Type B pancreatic cell (in vitro differentiated cells): ENCODE results near the gene DRG1. TPM values are rescaled to one million over a fixed set of nuclear protein-coding genes. Genes with fewer than 3 reads are reported as not detected.
"Not testable (repeated sequence)": the region's sequence is repeated elsewhere in the genome, so short reads cannot be mapped to it uniquely, and the experiment has no call there.

Experiments used
- DNase-seq: peaks from one replicate; pipeline ENCODE4 v3.0.0; 2021; ENCODE audit warnings: mixed read lengths; ENCODE audit not compliant: unreplicated experiment; ENCODE audit errors: extremely low spot score
- H3K27ac Mint-ChIP-seq: 2 replicates; pipeline ENCODE4 v1.8.0; 2021; ENCODE audit warnings: mild to moderate bottlenecking, mixed read lengths
- H3K27me3 Mint-ChIP-seq: 2 replicates; pipeline ENCODE4 v1.8.0; 2021; ENCODE audit warnings: mixed read lengths
- H3K36me3 Mint-ChIP-seq: 2 replicates; pipeline ENCODE4 v1.8.0; 2021; ENCODE audit warnings: mixed read lengths
- H3K4me1 Mint-ChIP-seq: one replicate; pipeline ENCODE4 v1.8.0; 2021; ENCODE audit warnings: mixed read lengths; ENCODE audit not compliant: unreplicated experiment
- H3K4me3 Mint-ChIP-seq: 2 replicates; pipeline ENCODE4 v1.8.0; 2021; ENCODE audit warnings: mild to moderate bottlenecking, mixed read lengths
- H3K9me3 Mint-ChIP-seq: 2 replicates; pipeline ENCODE4 v1.8.0; 2021; ENCODE audit warnings: mixed read lengths
- total RNA-seq: library from RNA; stranded (reverse); gene quantifications from 2 replicates; pipeline ENCODE4 v1.2.1, GENCODE V29; 2021; ENCODE audit warnings: low replicate concordance
- TF ChIP-seq, protein P1 (sequence below): fragments of 200-600 bp; sonication (generic); conservative IDR thresholded peaks from 2 replicates; pipeline ENCODE4 v1.5.0; 2021; ENCODE audit warnings: antibody characterized with exemption, mild to moderate bottlenecking

The DRG1 gene
- total RNA-seq, 1 donor from 2014 or later, result 74.1 TPM

DNA sequence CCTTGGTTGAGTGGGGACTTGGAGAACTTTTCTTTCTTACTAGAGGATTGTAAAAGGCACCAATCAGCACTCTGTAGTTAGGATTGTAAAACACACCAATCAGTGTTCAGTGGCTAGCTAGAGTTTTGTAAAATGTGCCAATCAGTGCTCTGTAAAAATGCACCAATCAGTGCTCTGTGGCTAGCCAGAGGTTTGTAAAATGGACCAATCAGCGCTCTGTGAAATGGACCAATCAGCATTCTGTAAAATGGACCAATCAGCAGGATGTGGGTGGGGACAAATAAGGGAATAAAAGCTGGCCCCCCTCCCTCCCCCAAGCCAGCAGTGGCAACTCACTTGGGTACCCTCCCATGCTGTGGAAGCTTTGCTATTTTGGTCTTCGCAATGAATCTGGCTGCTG, 5.5 kb upstream of the DRG1 start:
- TF ChIP-seq, protein P1, sequence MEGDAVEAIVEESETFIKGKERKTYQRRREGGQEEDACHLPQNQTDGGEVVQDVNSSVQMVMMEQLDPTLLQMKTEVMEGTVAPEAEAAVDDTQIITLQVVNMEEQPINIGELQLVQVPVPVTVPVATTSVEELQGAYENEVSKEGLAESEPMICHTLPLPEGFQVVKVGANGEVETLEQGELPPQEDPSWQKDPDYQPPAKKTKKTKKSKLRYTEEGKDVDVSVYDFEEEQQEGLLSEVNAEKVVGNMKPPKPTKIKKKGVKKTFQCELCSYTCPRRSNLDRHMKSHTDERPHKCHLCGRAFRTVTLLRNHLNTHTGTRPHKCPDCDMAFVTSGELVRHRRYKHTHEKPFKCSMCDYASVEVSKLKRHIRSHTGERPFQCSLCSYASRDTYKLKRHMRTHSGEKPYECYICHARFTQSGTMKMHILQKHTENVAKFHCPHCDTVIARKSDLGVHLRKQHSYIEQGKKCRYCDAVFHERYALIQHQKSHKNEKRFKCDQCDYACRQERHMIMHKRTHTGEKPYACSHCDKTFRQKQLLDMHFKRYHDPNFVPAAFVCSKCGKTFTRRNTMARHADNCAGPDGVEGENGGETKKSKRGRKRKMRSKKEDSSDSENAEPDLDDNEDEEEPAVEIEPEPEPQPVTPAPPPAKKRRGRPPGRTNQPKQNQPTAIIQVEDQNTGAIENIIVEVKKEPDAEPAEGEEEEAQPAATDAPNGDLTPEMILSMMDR, result no peak
- Mint-ChIP-seq H3K4me3 (no peak overlapping the region), H3K36me3 (no peaks in the 10 kb centered on the region), H3K27ac (no peak overlapping the region), H3K4me1 (peaks cover 4% of the 10 kb centered on the region), H3K9me3 (peaks cover 5% of the 10 kb centered on the region), H3K27me3 (no peaks in the 10 kb centered on the region)
- no peak for DNase-seq

- Mint-ChIP-seq H3K4me3 (no peak overlapping the region), H3K36me3 (no peaks in the 10 kb centered on the region), H3K27me3 (no peaks in the 10 kb centered on the region), H3K4me1 (peaks cover 4% of the 10 kb centered on the region), H3K9me3 (peaks cover 5% of the 10 kb centered on the region), H3K27ac (no peak overlapping the region)
- DNase-seq, result no peak
- TF ChIP-seq, protein P1, result no peak
These were observed 5.1 kb upstream of the DRG1 start for GRCh38 chr22:31394326-31394725.

- Mint-ChIP-seq H3K36me3 (peaks cover 6% of the 10 kb centered on the region), H3K4me1 (peaks cover 7% of the 10 kb centered on the region), H3K9me3 (peaks cover 5% of the 10 kb centered on the region), H3K27ac (peak overlapping the region; percentile 53), H3K27me3 (no peaks in the 10 kb centered on the region), H3K4me3 (no peak overlapping the region)
- TF ChIP-seq, protein P1, result no peak
- DNase-seq, result no peak
These were observed 1.2 kb upstream of the DRG1 start for GRCh38 chr22:31398231-31398630.

DNA sequence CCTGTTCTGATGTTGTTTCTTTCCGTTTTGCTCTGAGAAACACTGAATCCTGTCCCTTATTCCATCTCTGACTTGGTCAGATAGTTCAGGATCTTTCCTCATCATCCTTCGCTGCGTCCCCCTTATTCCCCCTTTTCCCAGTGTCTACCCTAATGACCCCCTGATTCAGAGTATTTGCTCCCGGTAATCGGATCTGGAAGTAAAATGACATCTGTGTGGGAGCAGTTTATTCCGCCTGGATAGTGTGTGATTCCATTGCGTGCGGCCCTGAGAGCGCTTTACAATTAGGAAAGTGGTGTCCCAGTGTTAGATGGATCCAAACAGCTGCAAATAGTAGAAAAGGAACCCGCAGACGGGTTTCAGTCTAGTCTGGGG, 606 bp downstream of the DRG1 start:
- H3K36me3 Mint-ChIP-seq, result peaks cover 6% of the 10 kb centered on the region
- no peaks in the 10 kb centered on the region for H3K9me3 Mint-ChIP-seq
- no peaks in the 10 kb centered on the region for H3K27me3 Mint-ChIP-seq
- no peak for DNase-seq
- peaks cover 7% of the 10 kb centered on the region for H3K4me1 Mint-ChIP-seq
- H3K27ac Mint-ChIP-seq, result peak overlapping the region; percentile 92
- H3K4me3 Mint-ChIP-seq, result peak overlapping the region; percentile 98
- TF ChIP-seq, protein P1, result no peak

- H3K27ac Mint-ChIP-seq, DNase-seq, H3K27me3 Mint-ChIP-seq, H3K4me1 Mint-ChIP-seq, H3K9me3 Mint-ChIP-seq, H3K4me3 Mint-ChIP-seq: not testable (repeated sequence)
- H3K36me3 Mint-ChIP-seq, result peaks cover 11% of the 10 kb centered on the region
These were observed 2.9 kb downstream of the DRG1 start for GRCh38 chr22:31402350-31402749.

DNA sequence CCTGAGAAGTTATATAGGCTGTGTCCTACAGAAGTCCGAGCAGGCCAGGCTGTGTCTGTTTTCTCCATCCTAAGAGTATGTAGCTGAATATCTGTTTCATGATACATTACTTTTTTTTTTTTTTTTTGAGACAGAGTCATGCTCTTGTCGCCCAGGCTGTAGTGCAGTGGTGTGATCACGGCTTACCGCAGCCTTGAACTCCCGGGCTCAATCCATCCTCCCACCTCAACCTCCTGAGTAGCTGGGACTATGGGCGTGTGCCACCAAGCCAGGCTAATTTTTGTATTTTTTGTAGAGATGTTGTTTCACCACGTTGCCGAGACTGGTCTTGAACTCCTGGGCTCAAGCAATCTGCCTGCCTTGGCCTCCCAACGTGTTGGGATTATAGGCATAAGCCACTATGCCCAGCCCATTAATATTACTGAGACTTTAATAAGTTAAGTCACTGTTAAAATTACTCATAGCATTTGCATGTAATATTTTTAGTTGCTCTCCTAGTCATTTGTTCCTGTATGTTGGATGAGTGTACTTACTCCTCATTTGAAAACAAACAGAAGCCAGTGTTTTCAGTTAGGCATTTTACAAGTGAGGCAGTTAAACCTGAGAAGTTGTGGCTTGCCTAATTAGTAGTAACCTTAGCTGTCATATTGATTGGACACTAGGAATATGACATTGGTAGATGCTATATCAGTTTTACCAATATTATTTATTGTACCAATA, 26.1 kb downstream of the DRG1 start:
- no peaks in the 10 kb centered on the region for H3K4me1 Mint-ChIP-seq
- peaks cover 36% of the 10 kb centered on the region for H3K36me3 Mint-ChIP-seq
- TF ChIP-seq, protein P1, result no peak
- no peaks in the 10 kb centered on the region for H3K9me3 Mint-ChIP-seq
- DNase-seq, result no peak
- H3K27me3 Mint-ChIP-seq, result no peaks in the 10 kb centered on the region
- no peak overlapping the region for H3K27ac Mint-ChIP-seq
- no peak overlapping the region for H3K4me3 Mint-ChIP-seq
